ENCODE results near the gene HOXA11.

Gene HOXA11

GRCh38 chr7:27205325-27206280 lies 20.6 kb upstream of the HOXA11 start:
- DNase-seq = no peak

GRCh38 chr7:27204851-27205322 lies 19.9 kb upstream of the HOXA11 start:
- DNase-seq = no peak

- DNase-seq = no peak
Measured at GRCh38 chr7:27203964-27204594, 19.0 kb upstream of the HOXA11 start.

- no peak for DNase-seq
Measured at GRCh38 chr7:27203365-27203953, 18.4 kb upstream of the HOXA11 start.

- no peak for DNase-seq
Measured at GRCh38 chr7:27202862-27203134, 17.8 kb upstream of the HOXA11 start.

- no peak for DNase-seq
Measured at GRCh38 chr7:27202018-27202861, 17.2 kb upstream of the HOXA11 start.

GRCh38 chr7:27201580-27202017 lies 16.6 kb upstream of the HOXA11 start:
- no peak for DNase-seq

GRCh38 chr7:27200761-27201579 lies 15.9 kb upstream of the HOXA11 start:
- DNase-seq = no peak

GRCh38 chr7:27199849-27200760 lies 15.1 kb upstream of the HOXA11 start, which contains the start of gene HOXA13:
Gene HOXA13 (minus strand): TSS chr7:27200091. CDS start chr7:27200077, 14 bp downstream.
- no peak for DNase-seq

- no peak for DNase-seq
Measured at GRCh38 chr7:27198871-27199801, 14.1 kb upstream of the HOXA11 start.

GRCh38 chr7:27198138-27198841 lies 13.3 kb upstream of the HOXA11 start:
- no peak for DNase-seq

GRCh38 chr7:27197137-27198042 lies 12.4 kb upstream of the HOXA11 start:
- DNase-seq = no peak

- peak; percentile 57 to 83 (median 80) for DNase-seq
Measured at GRCh38 chr7:27196287-27196767, 11.3 kb upstream of the HOXA11 start.

- DNase-seq = no peak
Measured at GRCh38 chr7:27194686-27195379, 9.8 kb upstream of the HOXA11 start.

GRCh38 chr7:27194002-27194352 lies 8.9 kb upstream of the HOXA11 start:
- DNase-seq = no peak

- no peak for DNase-seq
Measured at GRCh38 chr7:27193335-27194001, 8.4 kb upstream of the HOXA11 start.
